A549 treated with dexamethasone at 1 μM for 4 hours (cell line): ENCODE data around the gene PRAMEF10. TPM values are rescaled to one million over a fixed set of nuclear protein-coding genes. Genes with fewer than 3 reads are reported as not detected.

Experiments used
- total RNA-seq: library from RNA; stranded (reverse); fragments of 200-300 nt; extraction: Qiagen RNA extraction; gene quantifications from 5 replicates; pipeline ENCODE4 v1.2.3, GENCODE V29; 2022

Gene PRAMEF10
- total RNA-seq = not detected in 5 replicates

GRCh38 chr1:12898170-12898569, at the start of gene PRAMEF10:
PRAMEF10 (minus strand) TSS chr1:12898270; CDS start chr1:12895847, 2,423 bp downstream.

GRCh38 chr1:12947480-12947879, 49.4 kb upstream of the PRAMEF10 start, which contains the start of gene PRAMEF6:
PRAMEF6 (minus strand) TSS chr1:12947580; CDS start chr1:12942518, 5,062 bp downstream.

GRCh38 chr1:12916310-12916709, 18.2 kb upstream of the PRAMEF10 start, which contains the start of gene PRAMEF7:
PRAMEF7 (plus strand) TSS chr1:12916610; CDS start chr1:12917693, 1,083 bp downstream.

GRCh38 chr1:12886101-12886500, 12.0 kb downstream of the PRAMEF10 start, which contains the start of gene PRAMEF4:
PRAMEF4 (minus strand) TSS chr1:12886201; CDS start chr1:12883394, 2,807 bp downstream.

GRCh38 chr1:12856786-12857185, 41.3 kb downstream of the PRAMEF10 start, which contains the start of gene PRAMEF2:
PRAMEF2 (plus strand) TSS chr1:12857086; CDS start chr1:12859010, 1,924 bp downstream.

GRCh38 chr1:12848620-12849019, 49.5 kb downstream of the PRAMEF10 start, which contains the start of gene HNRNPCL1:
HNRNPCL1 (minus strand) TSS chr1:12848720; CDS start chr1:12848289, 431 bp downstream.

Other genes starting within 250 kb of the PRAMEF10 start
- gene AADACL3, start 182.2 kb downstream of the PRAMEF10 start, total RNA-seq = not detected in 5 replicates
- gene CFAP107, start 152.1 kb downstream of the PRAMEF10 start, total RNA-seq = not detected in 5 replicates
- gene PRAMEF12, start 124.5 kb downstream of the PRAMEF10 start, total RNA-seq = not detected in 5 replicates
- gene PRAMEF1, start 106.9 kb downstream of the PRAMEF10 start, total RNA-seq = 0.05 to 0.13 TPM (median 0.09 TPM) in 5 replicates
- gene PRAMEF11, start 66.9 kb downstream of the PRAMEF10 start, total RNA-seq = not detected in 5 replicates
- gene HNRNPCL1, start 49.5 kb downstream of the PRAMEF10 start, total RNA-seq = not detected in 5 replicates
- gene PRAMEF2, start 41.2 kb downstream of the PRAMEF10 start, total RNA-seq = 0.07 to 0.24 TPM (median 0.13 TPM) in 5 replicates
- gene PRAMEF4, start 12.1 kb downstream of the PRAMEF10 start, total RNA-seq = 0.06 TPM in 1 of 5 replicates, not detected in the others
- gene PRAMEF7, start 18.3 kb upstream of the PRAMEF10 start, total RNA-seq = 0.07 to 0.15 TPM (median 0.12 TPM) in 3 of 5 replicates, not detected in the others
- not detected in 5 replicates for gene PRAMEF6, start 49.3 kb upstream of the PRAMEF10 start, total RNA-seq
- not detected in 5 replicates for gene PRAMEF27, start 158.3 kb upstream of the PRAMEF10 start, total RNA-seq
- gene HNRNPCL3, start 162.5 kb upstream of the PRAMEF10 start, total RNA-seq = not detected in 5 replicates
- gene PRAMEF25, start 172.5 kb upstream of the PRAMEF10 start, total RNA-seq = not detected in 5 replicates
- not detected in 5 replicates for gene HNRNPCL2, start 218.6 kb upstream of the PRAMEF10 start, total RNA-seq